IMR-90 (cell line): ENCODE results near the gene AGPAT3.

Experiments
- CHD1 ChIP-seq: IDR thresholded peaks from 2 replicates; pipeline ENCODE4 v1.6.1; 2012; ENCODE audit warnings: low read depth, low read length, improper control_type of control experiment
- POLR2A ChIP-seq: IDR thresholded peaks from 2 replicates; pipeline ENCODE4 v1.6.1; 2012; ENCODE audit warnings: mild to moderate bottlenecking, low read depth, low read length
- RFX5 ChIP-seq: IDR thresholded peaks from 2 replicates; pipeline ENCODE4 v1.8.0; 2012; ENCODE audit warnings: low read depth, mild to moderate bottlenecking, low read length, moderate library complexity
- SMC3 ChIP-seq: fragments of 150-350 bp; IDR thresholded peaks from 2 replicates; pipeline ENCODE4 v1.6.1; 2016; ENCODE audit warnings: low read depth, mild to moderate bottlenecking, antibody characterized with exemption, low read length, moderate library complexity

DNA sequence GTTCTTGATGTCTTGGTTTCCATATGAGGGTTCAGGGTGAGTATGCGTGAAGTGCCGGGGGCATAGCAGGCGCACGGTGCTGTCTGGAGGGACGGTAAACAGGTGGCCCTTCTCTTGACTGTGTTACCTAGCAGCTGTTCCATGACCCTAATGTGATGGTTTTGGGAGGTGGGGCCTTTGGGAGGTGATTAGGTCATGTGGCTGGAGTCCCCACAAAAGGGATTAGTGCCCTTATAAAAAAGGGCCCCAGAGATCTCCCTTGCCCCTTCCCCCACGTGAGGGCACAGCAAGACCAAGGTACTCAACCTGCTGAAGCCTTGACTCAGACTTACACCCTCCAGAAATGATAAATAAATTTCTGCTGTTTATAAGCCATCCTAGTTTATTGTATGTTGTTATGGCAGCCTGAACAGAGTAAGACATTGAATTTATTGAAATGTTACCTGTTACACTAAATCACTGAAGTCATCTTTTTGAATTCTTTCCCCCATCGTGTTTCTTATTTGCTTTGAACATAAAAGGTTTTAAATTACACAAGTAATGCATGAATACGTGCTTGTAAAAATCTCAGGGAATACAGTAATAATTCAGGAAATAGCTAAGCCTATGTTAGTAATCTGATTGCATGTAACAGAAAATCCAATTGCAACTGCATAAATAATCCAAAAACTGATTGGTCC, 162.7 kb downstream of the AGPAT3 start:
- TF ChIP-seq POLR2A = no peak
- no peak for TF ChIP-seq RFX5
- no peak for TF ChIP-seq SMC3
- no peak for TF ChIP-seq CHD1
